PC-3 (cell line): ENCODE results near the gene HGD. TPM values are rescaled to one million over a fixed set of nuclear protein-coding genes. Genes with fewer than 3 reads are reported as not detected.

ENCODE experiments used
- ATAC-seq: fragments of 200-7000 bp; cut with Tn5 transposase; 2 replicates; pipeline ENCODE4 v1.9.1; 2020; ENCODE audit warnings: mild to moderate bottlenecking, moderate library complexity
- BruUV-seq: library from RNA; stranded (reverse); fragments of 400-500 nt; replicated peaks from 2 replicates; lab custom pipeline; 2021; lab: Mats Ljungman, UMichigan
- CTCF ChIA-PET: fragments of 300-600 bp; sonication (Branson Sonifier 250); formaldehyde crosslinking; loops from one replicate; lab custom pipeline; 2022; ENCODE audit warnings: antibody characterized with exemption; lab: Charles Lee
- POLR2A ChIA-PET: fragments of 300-600 bp; sonication (Branson Sonifier 250); formaldehyde crosslinking; loops from one replicate; lab custom pipeline; 2022; ENCODE audit warnings: antibody characterized with exemption; ENCODE audit not compliant: unreplicated experiment; lab: Charles Lee
- DNase-seq: peaks from one replicate; pipeline ENCODE4 v3.0.0-alpha.2; 2015
- H2AFZ ChIP-seq: fragments of 300-600 bp; sonication (generic); 2 replicates; pipeline ENCODE4 v1.6.0; 2016; ENCODE audit warnings: antibody characterized with exemption, low read length
- H3F3A ChIP-seq: fragments of 300-600 bp; sonication (generic); one replicate; pipeline ENCODE4 v1.6.0; 2017; ENCODE audit warnings: antibody characterized with exemption, low read length, control low read depth, mild to moderate bottlenecking; ENCODE audit not compliant: unreplicated experiment
- H3K27ac ChIP-seq: fragments of 300-600 bp; sonication (generic); 2 replicates; pipeline ENCODE4 v1.5.1; 2016; ENCODE audit warnings: mild to moderate bottlenecking, low read length
- H3K27me3 ChIP-seq: fragments of 300-600 bp; sonication (generic); 2 replicates; pipeline ENCODE4 v1.6.1; 2016; ENCODE audit warnings: low read length, mixed read lengths
- H3K36me3 ChIP-seq: fragments of 300-600 bp; sonication (generic); 2 replicates; pipeline ENCODE4 v1.6.1; 2016; ENCODE audit warnings: low read depth, mixed run types, low read length, mixed read lengths
- H3K4me1 ChIP-seq: fragments of 300-600 bp; sonication (generic); 2 replicates; pipeline ENCODE4 v1.5.1; 2016; ENCODE audit warnings: low read length; ENCODE audit not compliant: insufficient read depth
- H3K4me2 ChIP-seq: fragments of 300-600 bp; sonication (generic); 2 replicates; pipeline ENCODE4 v1.6.0; 2016; ENCODE audit warnings: low read length
- H3K4me3 ChIP-seq: fragments of 300-600 bp; sonication (generic); 2 replicates; pipeline ENCODE4 v1.5.1; 2016; ENCODE audit warnings: mild to moderate bottlenecking, low read length, mixed read lengths
- H3K79me2 ChIP-seq: fragments of 300-600 bp; sonication (generic); 2 replicates; pipeline ENCODE4 v1.6.1; 2017; ENCODE audit warnings: low read length, mixed read lengths
- H3K9ac ChIP-seq: fragments of 300-600 bp; sonication (generic); 2 replicates; pipeline ENCODE4 v1.6.0; 2016; ENCODE audit warnings: mild to moderate bottlenecking, low read length
- H3K9me2 ChIP-seq: fragments of 300-600 bp; sonication (generic); replicated peaks from 2 replicates; pipeline ENCODE4 v1.6.1; 2016; ENCODE audit warnings: mixed run types, low read length, mixed read lengths
- H3K9me3 ChIP-seq: fragments of 300-600 bp; sonication (generic); 2 replicates; pipeline ENCODE4 v1.6.1; 2016; ENCODE audit warnings: low read length, mixed read lengths
- H4K20me1 ChIP-seq: fragments of 300-600 bp; sonication (generic); 2 replicates; pipeline ENCODE4 v1.6.1; 2016; ENCODE audit warnings: low read length, mixed read lengths
- CTCF ChIP-seq: fragments of 300-600 bp; sonication (generic); conservative IDR thresholded peaks from 2 replicates; pipeline ENCODE4 v1.5.1; 2017; ENCODE audit warnings: antibody characterized with exemption, low read depth, mild to moderate bottlenecking, low read length
- EZH2 ChIP-seq: fragments of 300-600 bp; sonication (generic); IDR thresholded peaks from one replicate; pipeline ENCODE4 v1.6.1; 2017; ENCODE audit warnings: antibody characterized with exemption, mild to moderate bottlenecking, low read length; ENCODE audit not compliant: unreplicated experiment
- EZH2phosphoT487 ChIP-seq: fragments of 300-600 bp; sonication (generic); IDR thresholded peaks from 2 replicates; pipeline ENCODE4 v1.6.1; 2018; ENCODE audit warnings: mild to moderate bottlenecking, antibody characterized with exemption, low read length, borderline replicate concordance
- intact Hi-C: fragments of 100-400 bp; cut with micrococcal nuclease; formaldehyde crosslinking; loops from 2 replicates; pipeline ENCODE4 v1.9.0; 2023
- total RNA-seq: library from RNA; depleted of rRNA; stranded (reverse); fragments of >200 nt; gene quantifications from 2 replicates; pipeline ENCODE4 v1.2.3, GENCODE V29; 2014

Gene HGD
- total RNA-seq, 1 experiment from 2014 or later = 0.11 TPM

- H3K4me2 ChIP-seq = no peak overlapping the region
- H3K4me1 ChIP-seq = peaks cover 2% of the 10 kb centered on the region
- H3K9me3 ChIP-seq = no peaks in the 10 kb centered on the region
- TF ChIP-seq EZH2phosphoT487 = no peak
- no peak for TF ChIP-seq CTCF
- no peak for TF ChIP-seq EZH2
- H3K9me2 ChIP-seq = no peaks in the 10 kb centered on the region
- no peaks in the 10 kb centered on the region for H3K36me3 ChIP-seq
- H3K27ac ChIP-seq = no peak overlapping the region
- H2AFZ ChIP-seq = no peak overlapping the region
- POLR2A ChIA-PET = no interaction called here
- no peak overlapping the region for H3K4me3 ChIP-seq
- ATAC-seq (no peak), DNase-seq (no peak)
- H3K27me3 ChIP-seq = no peaks in the 10 kb centered on the region
- no peaks in the 10 kb centered on the region for H3K79me2 ChIP-seq
- CTCF ChIA-PET = no interaction called here
- intact Hi-C loops = no loop called here
- H3F3A ChIP-seq = no peaks in the 10 kb centered on the region
- H4K20me1 ChIP-seq = no peaks in the 10 kb centered on the region
- H3K9ac ChIP-seq = no peak overlapping the region
- BruUV-seq = no TSS peak
These were observed 8.9 kb downstream of the HGD start for GRCh38 chr3:120673116-120673515.

- intact Hi-C loops = no loop called here
These were observed 11.5 kb downstream of the HGD start for GRCh38 chr3:120670576-120670975.

More at GRCh38 chr3:120670576-120670975, 11.5 kb downstream of the HGD start:
- ChIA-PET POLR2A (no interaction called here), CTCF (no interaction called here)
- Histone ChIP-seq H2AFZ (no peak overlapping the region), H3K4me3 (no peak overlapping the region), H3K9me2 (no peaks in the 10 kb centered on the region), H3K4me1 (no peaks in the 10 kb centered on the region), H3F3A (no peaks in the 10 kb centered on the region), H3K36me3 (no peaks in the 10 kb centered on the region), H3K9ac (no peak overlapping the region), H3K27ac (no peak overlapping the region), H3K27me3 (no peaks in the 10 kb centered on the region), H3K4me2 (no peak overlapping the region), H3K9me3 (no peaks in the 10 kb centered on the region), H3K79me2 (no peaks in the 10 kb centered on the region), H4K20me1 (no peaks in the 10 kb centered on the region)
- DNase-seq = no peak
- TF ChIP-seq EZH2phosphoT487 = no peak
- TF ChIP-seq CTCF = no peak
- no peak for TF ChIP-seq EZH2
- no TSS peak for BruUV-seq
- ATAC-seq = no peak
